PC-9 (cell line): ENCODE data around the gene COL4A1. TPM values are rescaled to one million over a fixed set of nuclear protein-coding genes. Genes with fewer than 3 reads are reported as not detected.
A peak's percentile ranks its signal among the peaks of the same experiment; 100 is the strongest.

Experiments
- BruUV-seq: library from RNA; stranded (reverse); fragments of 400-500 nt; replicated peaks from 2 replicates; lab custom pipeline; 2021; lab: Mats Ljungman, UMichigan
- CTCF ChIA-PET: fragments of 300-600 bp; sonication (Branson Sonifier 250); formaldehyde crosslinking; loops from one replicate; lab custom pipeline; 2022; ENCODE audit warnings: antibody characterized with exemption; lab: Charles Lee
- POLR2A ChIA-PET: fragments of 300-600 bp; sonication (Branson Sonifier 250); formaldehyde crosslinking; loops from one replicate; lab custom pipeline; 2022; ENCODE audit warnings: antibody characterized with exemption; ENCODE audit not compliant: unreplicated experiment; lab: Charles Lee
- DNase-seq, 2 experiments: peaks; one replicate each; pipeline versions ENCODE4 v3.0.0 to v3.0.0-alpha.2; 2015 to 2022; ENCODE audit warnings: mixed read lengths in 1 of 2
- H2AFZ ChIP-seq: fragments of 200-600 bp; sonication (generic); 2 replicates; pipeline ENCODE4 v1.8.1; 2017; ENCODE audit warnings: antibody characterized with exemption
- H3F3A ChIP-seq: fragments of 200-600 bp; sonication (generic); 2 replicates; pipeline ENCODE4 v1.8.1; 2017; ENCODE audit warnings: antibody characterized with exemption, mild to moderate bottlenecking, low read depth; ENCODE audit not compliant: insufficient read depth
- H3K27ac ChIP-seq: fragments of 200-600 bp; sonication (generic); 2 replicates; pipeline ENCODE4 v1.6.1; 2016; ENCODE audit warnings: mixed run types
- H3K27me3 ChIP-seq: fragments of 200-600 bp; sonication (generic); 2 replicates; pipeline ENCODE4 v1.6.1; 2016; ENCODE audit warnings: low read depth, mixed run types; ENCODE audit not compliant: insufficient read depth
- H3K36me3 ChIP-seq: fragments of 200-600 bp; sonication (generic); 2 replicates; pipeline ENCODE4 v1.6.1; 2016; ENCODE audit warnings: low read depth, mixed run types
- H3K4me1 ChIP-seq: fragments of 200-600 bp; sonication (generic); replicated peaks from 2 replicates; pipeline ENCODE4 v1.6.1; 2016; ENCODE audit warnings: mixed run types; ENCODE audit not compliant: insufficient read depth
- H3K4me2 ChIP-seq: fragments of 200-600 bp; sonication (generic); 2 replicates; pipeline ENCODE4 v1.6.1; 2017; ENCODE audit warnings: mixed run types
- H3K4me3 ChIP-seq: fragments of 200-600 bp; sonication (generic); 2 replicates; pipeline ENCODE4 v1.6.1; 2016; ENCODE audit warnings: mixed run types
- H3K79me2 ChIP-seq: fragments of 200-600 bp; sonication (generic); 2 replicates; pipeline ENCODE4 v1.6.1; 2017; ENCODE audit warnings: low read depth, mixed run types
- H3K9me2 ChIP-seq: fragments of 200-600 bp; sonication (generic); 2 replicates; pipeline ENCODE4 v1.8.1; 2017; ENCODE audit warnings: mild to moderate bottlenecking; ENCODE audit not compliant: insufficient read depth
- H3K9me3 ChIP-seq: fragments of 200-600 bp; sonication (generic); 2 replicates; pipeline ENCODE4 v1.8.1; 2016; ENCODE audit warnings: low read depth; ENCODE audit not compliant: insufficient read depth
- H4K20me1 ChIP-seq: fragments of 200-600 bp; sonication (generic); 2 replicates; pipeline ENCODE4 v1.8.1; 2017; ENCODE audit not compliant: insufficient read depth
- EZH2 ChIP-seq: fragments of 200-600 bp; sonication (generic); IDR thresholded peaks from 2 replicates; pipeline ENCODE4 v1.8.0; 2017; ENCODE audit warnings: antibody characterized with exemption, low read depth
- intact Hi-C: fragments of 100-400 bp; cut with micrococcal nuclease; formaldehyde crosslinking; loops from one replicate; pipeline ENCODE4 v1.10.0; 2022; ENCODE audit not compliant: unreplicated experiment
- total RNA-seq: library from RNA; stranded (reverse); gene quantifications from 2 replicates; pipeline ENCODE4 v1.2.3, GENCODE V29; 2021
- TF ChIP-seq, protein P1 (sequence below): fragments of 200-600 bp; sonication (generic); conservative IDR thresholded peaks from 2 replicates; pipeline ENCODE4 v1.6.1; 2017; ENCODE audit warnings: mixed run types, antibody characterized with exemption, mild to moderate bottlenecking, moderate library complexity

COL4A1 gene
- total RNA-seq, 1 experiment from 2014 or later: 24.5 TPM

DNA sequence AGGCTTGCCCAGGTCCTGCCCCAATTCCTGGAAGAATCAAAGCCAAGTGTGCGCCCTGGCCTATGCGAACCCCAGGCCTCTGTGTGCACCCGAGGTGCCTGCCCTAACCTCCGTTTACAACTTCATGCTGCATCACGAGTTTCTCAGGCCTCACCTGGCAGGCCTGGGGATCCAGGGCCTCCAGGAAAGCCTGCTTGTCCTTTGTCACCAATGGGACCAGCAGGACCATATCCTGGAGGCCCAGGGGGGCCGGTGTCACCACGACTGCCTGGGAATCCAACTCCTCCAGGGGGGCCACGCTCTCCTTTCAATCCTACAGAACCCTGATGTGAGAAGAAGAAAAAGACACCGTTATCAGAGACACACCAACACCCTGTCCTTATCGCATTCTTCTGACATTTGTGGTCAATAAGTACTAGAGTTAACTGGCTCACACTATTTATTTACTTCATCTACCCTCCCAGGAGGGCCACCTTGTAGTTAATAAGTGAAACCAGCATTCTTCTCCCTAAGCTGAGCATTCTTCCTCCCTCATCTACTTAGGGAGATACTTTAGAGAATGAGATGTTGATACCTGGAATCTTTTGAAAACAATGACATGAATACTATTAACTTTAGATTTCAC, 120.6 kb downstream of the COL4A1 start:
- 0 out of 2 replicates have a peak, but pooled peaks cover 4% of the 10 kb centered on the region for H3K4me1 ChIP-seq
- H3K27ac ChIP-seq: no peak overlapping the region
- TF ChIP-seq, protein P1, sequence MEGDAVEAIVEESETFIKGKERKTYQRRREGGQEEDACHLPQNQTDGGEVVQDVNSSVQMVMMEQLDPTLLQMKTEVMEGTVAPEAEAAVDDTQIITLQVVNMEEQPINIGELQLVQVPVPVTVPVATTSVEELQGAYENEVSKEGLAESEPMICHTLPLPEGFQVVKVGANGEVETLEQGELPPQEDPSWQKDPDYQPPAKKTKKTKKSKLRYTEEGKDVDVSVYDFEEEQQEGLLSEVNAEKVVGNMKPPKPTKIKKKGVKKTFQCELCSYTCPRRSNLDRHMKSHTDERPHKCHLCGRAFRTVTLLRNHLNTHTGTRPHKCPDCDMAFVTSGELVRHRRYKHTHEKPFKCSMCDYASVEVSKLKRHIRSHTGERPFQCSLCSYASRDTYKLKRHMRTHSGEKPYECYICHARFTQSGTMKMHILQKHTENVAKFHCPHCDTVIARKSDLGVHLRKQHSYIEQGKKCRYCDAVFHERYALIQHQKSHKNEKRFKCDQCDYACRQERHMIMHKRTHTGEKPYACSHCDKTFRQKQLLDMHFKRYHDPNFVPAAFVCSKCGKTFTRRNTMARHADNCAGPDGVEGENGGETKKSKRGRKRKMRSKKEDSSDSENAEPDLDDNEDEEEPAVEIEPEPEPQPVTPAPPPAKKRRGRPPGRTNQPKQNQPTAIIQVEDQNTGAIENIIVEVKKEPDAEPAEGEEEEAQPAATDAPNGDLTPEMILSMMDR: no peak
- TF ChIP-seq EZH2: no peak
- ChIA-PET POLR2A (no interaction called here), CTCF (no interaction called here)
- H3K79me2 ChIP-seq: no peaks in the 10 kb centered on the region
- intact Hi-C loops: no loop called here
- no peaks in the 10 kb centered on the region for H4K20me1 ChIP-seq
- no peaks in the 10 kb centered on the region for H3K27me3 ChIP-seq
- BruUV-seq: no TSS peak
- H3K4me3 ChIP-seq: no peak overlapping the region
- H3F3A ChIP-seq: no peaks in the 10 kb centered on the region
- H3K4me2 ChIP-seq: no peak overlapping the region
- peak in 1 of 2 experiments; percentile 3 for DNase-seq
- H3K9me3 ChIP-seq: no peaks in the 10 kb centered on the region; the same call in 1 of the 2 replicates
- H3K9me2 ChIP-seq: no peaks in the 10 kb centered on the region
- no peaks in the 10 kb centered on the region for H3K36me3 ChIP-seq
- H2AFZ ChIP-seq: no peak overlapping the region

DNA sequence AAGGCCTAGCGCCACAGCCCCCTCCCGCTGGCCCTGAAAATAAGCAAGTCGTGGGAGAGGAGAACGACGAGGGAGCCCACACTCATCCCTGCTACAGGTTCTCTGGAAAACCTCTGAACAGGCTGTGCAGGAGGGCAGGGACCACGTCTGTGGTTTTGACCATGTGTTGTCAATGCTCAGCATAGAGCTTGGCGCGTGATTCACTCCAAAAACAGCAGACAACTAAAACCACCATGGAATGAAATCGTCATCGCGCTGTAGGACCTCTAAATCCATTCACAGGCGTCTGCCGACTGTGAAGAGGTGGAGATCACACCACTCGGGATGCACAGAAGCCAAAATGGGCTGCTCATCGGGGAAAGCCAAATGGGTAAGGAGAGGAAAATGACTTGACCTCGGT, 121.3 kb downstream of the COL4A1 start:
- no peak for DNase-seq
- intact Hi-C loops: no loop called here
- no peaks in the 10 kb centered on the region for H3K79me2 ChIP-seq

DNA sequence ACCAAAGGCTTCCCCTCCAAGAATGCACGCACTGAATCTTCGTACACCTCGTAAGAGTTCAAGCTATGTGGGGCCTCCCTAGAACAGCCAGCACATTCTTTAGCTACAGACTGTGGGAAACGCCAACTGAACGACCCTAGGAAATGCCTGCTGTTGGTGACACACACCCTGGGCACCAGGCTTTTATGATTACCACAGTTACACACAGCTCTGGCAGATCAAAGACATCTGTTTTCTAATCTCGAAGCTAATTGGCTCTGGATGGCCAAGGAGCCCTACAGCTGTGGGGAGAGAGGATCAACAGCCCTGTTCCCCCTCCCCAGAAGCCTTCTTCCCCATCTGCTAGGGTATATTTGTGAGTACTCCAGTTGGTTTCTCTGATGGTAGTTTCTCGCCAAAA, 123.0 kb downstream of the COL4A1 start:
- CTCF ChIA-PET: no interaction called here
- H3K79me2 ChIP-seq: no peaks in the 10 kb centered on the region

More for the DNA sequence above, 121.3 kb downstream of the COL4A1 start:
- Histone ChIP-seq H2AFZ (no peak overlapping the region), H3K36me3 (no peaks in the 10 kb centered on the region), H3K27ac (no peak overlapping the region), H4K20me1 (no peaks in the 10 kb centered on the region), H3K4me1 (0 out of 2 replicates have a peak, but pooled peaks cover 4% of the 10 kb centered on the region), H3K27me3 (no peaks in the 10 kb centered on the region), H3K4me2 (no peak overlapping the region), H3K9me2 (no peaks in the 10 kb centered on the region), H3K9me3 (no peaks in the 10 kb centered on the region; the same call in 1 of the 2 replicates), H3K4me3 (no peak overlapping the region), H3F3A (no peaks in the 10 kb centered on the region)
- no peak for TF ChIP-seq EZH2
- TF ChIP-seq, protein P1: no peak
- CTCF ChIA-PET: no interaction called here
- POLR2A ChIA-PET: no interaction called here
- no TSS peak for BruUV-seq

More for the DNA sequence above, 123.0 kb downstream of the COL4A1 start:
- TF ChIP-seq, protein P1: no peak
- TF ChIP-seq EZH2: no peak
- Histone ChIP-seq H3F3A (no peaks in the 10 kb centered on the region; the same call in 1 of the 2 replicates), H3K4me2 (no peak overlapping the region), H3K4me1 (peaks cover 22% of the 10 kb centered on the region), H3K27ac (no peak overlapping the region), H3K9me2 (no peaks in the 10 kb centered on the region), H3K4me3 (no peak overlapping the region), H4K20me1 (no peaks in the 10 kb centered on the region), H3K36me3 (no peaks in the 10 kb centered on the region), H2AFZ (no peak overlapping the region), H3K27me3 (no peaks in the 10 kb centered on the region), H3K9me3 (no peaks in the 10 kb centered on the region; the same call in 1 of the 2 replicates)
- BruUV-seq: no TSS peak
- POLR2A ChIA-PET: no interaction called here
- DNase-seq: no peak
- intact Hi-C loops: no loop called here
